Neural progenitor cell (in vitro differentiated cells): ENCODE measurements around the gene DDX24.

Experiments
- EZH2 ChIP-seq: fragments of 200-600 bp; sonication (generic); IDR thresholded peaks from 2 replicates; pipeline ENCODE4 v1.6.1; 2017; ENCODE audit warnings: antibody characterized with exemption, mild to moderate bottlenecking, moderate library complexity
- EZH2phosphoT487 ChIP-seq: fragments of 200-600 bp; sonication (generic); IDR thresholded peaks from 2 replicates; pipeline ENCODE4 v1.6.1; 2017; ENCODE audit warnings: antibody characterized with exemption
- TF ChIP-seq, protein P1 (sequence below): fragments of 200-600 bp; sonication (generic); IDR thresholded peaks from 2 replicates; pipeline ENCODE4 v1.5.1; 2017; ENCODE audit warnings: antibody characterized with exemption, mild to moderate bottlenecking

GRCh38 chr14:94015223-94015622 is 65.8 kb downstream of the DDX24 start:
- TF ChIP-seq, protein P1, sequence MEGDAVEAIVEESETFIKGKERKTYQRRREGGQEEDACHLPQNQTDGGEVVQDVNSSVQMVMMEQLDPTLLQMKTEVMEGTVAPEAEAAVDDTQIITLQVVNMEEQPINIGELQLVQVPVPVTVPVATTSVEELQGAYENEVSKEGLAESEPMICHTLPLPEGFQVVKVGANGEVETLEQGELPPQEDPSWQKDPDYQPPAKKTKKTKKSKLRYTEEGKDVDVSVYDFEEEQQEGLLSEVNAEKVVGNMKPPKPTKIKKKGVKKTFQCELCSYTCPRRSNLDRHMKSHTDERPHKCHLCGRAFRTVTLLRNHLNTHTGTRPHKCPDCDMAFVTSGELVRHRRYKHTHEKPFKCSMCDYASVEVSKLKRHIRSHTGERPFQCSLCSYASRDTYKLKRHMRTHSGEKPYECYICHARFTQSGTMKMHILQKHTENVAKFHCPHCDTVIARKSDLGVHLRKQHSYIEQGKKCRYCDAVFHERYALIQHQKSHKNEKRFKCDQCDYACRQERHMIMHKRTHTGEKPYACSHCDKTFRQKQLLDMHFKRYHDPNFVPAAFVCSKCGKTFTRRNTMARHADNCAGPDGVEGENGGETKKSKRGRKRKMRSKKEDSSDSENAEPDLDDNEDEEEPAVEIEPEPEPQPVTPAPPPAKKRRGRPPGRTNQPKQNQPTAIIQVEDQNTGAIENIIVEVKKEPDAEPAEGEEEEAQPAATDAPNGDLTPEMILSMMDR: no peak
- TF ChIP-seq EZH2 (no peak), EZH2phosphoT487 (no peak)
